Bronchial epithelial cell (primary cell): ENCODE measurements around the gene DEDD. TPM values are rescaled to one million over a fixed set of nuclear protein-coding genes. Genes with fewer than 3 reads are reported as not detected.

Experiments used
- DNase-seq: peaks from one replicate; pipeline ENCODE4 v3.0.0-alpha.2; 2010; ENCODE audit warnings: low read depth
- FAIRE-seq: peaks from 2 replicates; lab custom pipeline; 2011; peaks lifted over from hg19 to GRCh38; lab: Jason Lieb, UNC
- H3K27me3 ChIP-seq: 2 replicates; pipeline ENCODE4 v1.5.1; 2011; ENCODE audit warnings: low read length; ENCODE audit not compliant: control insufficient read depth, insufficient read depth
- H3K36me3 ChIP-seq: 2 replicates; pipeline ENCODE4 v1.5.1; 2011; ENCODE audit warnings: low read length; ENCODE audit not compliant: control insufficient read depth, insufficient read depth
- H3K4me3 ChIP-seq: 2 replicates; pipeline ENCODE4 v1.5.1; 2011; ENCODE audit warnings: mild to moderate bottlenecking, low read depth, low read length, control low read depth
- total RNA-seq: library from RNA; depleted of rRNA; stranded (reverse); fragments of >200 nt; gene quantifications from 2 replicates; pipeline ENCODE4 v1.2.1, GENCODE V29; 2014
- TF ChIP-seq, protein P1 (sequence below): IDR thresholded peaks from 2 replicates; pipeline ENCODE4 v1.5.1; 2011; ENCODE audit warnings: mild to moderate bottlenecking, moderate library complexity, low read length, control low read depth, inconsistent platforms; ENCODE audit not compliant: insufficient read depth, severe bottlenecking

Gene DEDD
- total RNA-seq, 1 donor from 2014 or later: 26.9 TPM

- DNase-seq (no peak), FAIRE-seq (no peak)
- Histone ChIP-seq H3K36me3 (peaks cover 15% of the 10 kb centered on the region), H3K27me3 (no peaks in the 10 kb centered on the region), H3K4me3 (peak overlapping the region; percentile 60)
- TF ChIP-seq, protein P1, sequence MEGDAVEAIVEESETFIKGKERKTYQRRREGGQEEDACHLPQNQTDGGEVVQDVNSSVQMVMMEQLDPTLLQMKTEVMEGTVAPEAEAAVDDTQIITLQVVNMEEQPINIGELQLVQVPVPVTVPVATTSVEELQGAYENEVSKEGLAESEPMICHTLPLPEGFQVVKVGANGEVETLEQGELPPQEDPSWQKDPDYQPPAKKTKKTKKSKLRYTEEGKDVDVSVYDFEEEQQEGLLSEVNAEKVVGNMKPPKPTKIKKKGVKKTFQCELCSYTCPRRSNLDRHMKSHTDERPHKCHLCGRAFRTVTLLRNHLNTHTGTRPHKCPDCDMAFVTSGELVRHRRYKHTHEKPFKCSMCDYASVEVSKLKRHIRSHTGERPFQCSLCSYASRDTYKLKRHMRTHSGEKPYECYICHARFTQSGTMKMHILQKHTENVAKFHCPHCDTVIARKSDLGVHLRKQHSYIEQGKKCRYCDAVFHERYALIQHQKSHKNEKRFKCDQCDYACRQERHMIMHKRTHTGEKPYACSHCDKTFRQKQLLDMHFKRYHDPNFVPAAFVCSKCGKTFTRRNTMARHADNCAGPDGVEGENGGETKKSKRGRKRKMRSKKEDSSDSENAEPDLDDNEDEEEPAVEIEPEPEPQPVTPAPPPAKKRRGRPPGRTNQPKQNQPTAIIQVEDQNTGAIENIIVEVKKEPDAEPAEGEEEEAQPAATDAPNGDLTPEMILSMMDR: no peak
Observed at GRCh38 chr1:161166669-161167548, 34.4 kb upstream of the DEDD start.

- Histone ChIP-seq H3K4me3 (peak within 1 kb of the TSS; percentile 60), H3K36me3 (peaks cover 14% of the 10 kb centered on the region), H3K27me3 (no peaks in the 10 kb centered on the region)
- DNase-seq (peak; percentile 98), FAIRE-seq (peak; percentile 81)
- TF ChIP-seq, protein P1: peak; percentile 46
Observed at GRCh38 chr1:161165742-161166668, 33.5 kb upstream of the DEDD start, which contains the start of gene PPOX. Gene PPOX, plus strand, starts transcription at chr1:161166426. Its CDS starts 422 bp downstream, at chr1:161166848.

- no peak for FAIRE-seq
- H3K4me3 ChIP-seq: peak overlapping the region; percentile 60
- peaks cover 15% of the 10 kb centered on the region for H3K36me3 ChIP-seq
Observed at GRCh38 chr1:161164901-161165610, 32.6 kb upstream of the DEDD start.

GRCh38 chr1:161163793-161164192 is 31.3 kb upstream of the DEDD start:
- TF ChIP-seq, protein P1: no peak
- H3K27me3 ChIP-seq: no peaks in the 10 kb centered on the region
- DNase-seq (no peak), FAIRE-seq (no peak)
- H3K4me3 ChIP-seq: no peak overlapping the region
- H3K36me3 ChIP-seq: peaks cover 15% of the 10 kb centered on the region

More at GRCh38 chr1:161164901-161165610, 32.6 kb upstream of the DEDD start:
- DNase-seq: no peak
- no peaks in the 10 kb centered on the region for H3K27me3 ChIP-seq
- TF ChIP-seq, protein P1: no peak

DNA sequence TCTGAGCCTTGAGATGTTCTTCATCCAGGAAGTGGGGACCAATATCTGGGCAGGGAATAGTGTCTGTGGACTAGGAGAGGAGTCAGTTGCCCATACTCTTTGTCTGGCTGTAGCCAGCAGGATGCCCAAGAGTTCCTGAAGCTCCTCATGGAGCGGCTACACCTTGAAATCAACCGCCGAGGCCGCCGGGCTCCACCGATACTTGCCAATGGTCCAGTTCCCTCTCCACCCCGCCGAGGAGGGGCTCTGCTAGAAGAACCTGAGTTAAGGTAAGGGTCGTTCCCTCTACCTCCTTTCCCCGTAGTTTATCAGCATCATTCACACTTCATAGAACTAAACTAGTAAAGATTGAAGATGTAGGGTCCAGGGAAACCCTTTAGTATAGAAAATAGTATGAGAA is 30.3 kb upstream of the DEDD start:
- DNase-seq: no peak
- TF ChIP-seq, protein P1: no peak

More for the DNA sequence above, 30.3 kb upstream of the DEDD start:
- Histone ChIP-seq H3K4me3 (no peak overlapping the region), H3K36me3 (peaks cover 18% of the 10 kb centered on the region), H3K27me3 (no peaks in the 10 kb centered on the region)
- FAIRE-seq: no peak
